Putamen (tissue), 1 donor: ENCODE results near the gene GID8.

Experiments used
- DNase-seq: peaks from one replicate; pipeline ENCODE4 v3.0.0-alpha.2; 2016; ENCODE audit warnings: low spot score

The GID8 gene

DNA sequence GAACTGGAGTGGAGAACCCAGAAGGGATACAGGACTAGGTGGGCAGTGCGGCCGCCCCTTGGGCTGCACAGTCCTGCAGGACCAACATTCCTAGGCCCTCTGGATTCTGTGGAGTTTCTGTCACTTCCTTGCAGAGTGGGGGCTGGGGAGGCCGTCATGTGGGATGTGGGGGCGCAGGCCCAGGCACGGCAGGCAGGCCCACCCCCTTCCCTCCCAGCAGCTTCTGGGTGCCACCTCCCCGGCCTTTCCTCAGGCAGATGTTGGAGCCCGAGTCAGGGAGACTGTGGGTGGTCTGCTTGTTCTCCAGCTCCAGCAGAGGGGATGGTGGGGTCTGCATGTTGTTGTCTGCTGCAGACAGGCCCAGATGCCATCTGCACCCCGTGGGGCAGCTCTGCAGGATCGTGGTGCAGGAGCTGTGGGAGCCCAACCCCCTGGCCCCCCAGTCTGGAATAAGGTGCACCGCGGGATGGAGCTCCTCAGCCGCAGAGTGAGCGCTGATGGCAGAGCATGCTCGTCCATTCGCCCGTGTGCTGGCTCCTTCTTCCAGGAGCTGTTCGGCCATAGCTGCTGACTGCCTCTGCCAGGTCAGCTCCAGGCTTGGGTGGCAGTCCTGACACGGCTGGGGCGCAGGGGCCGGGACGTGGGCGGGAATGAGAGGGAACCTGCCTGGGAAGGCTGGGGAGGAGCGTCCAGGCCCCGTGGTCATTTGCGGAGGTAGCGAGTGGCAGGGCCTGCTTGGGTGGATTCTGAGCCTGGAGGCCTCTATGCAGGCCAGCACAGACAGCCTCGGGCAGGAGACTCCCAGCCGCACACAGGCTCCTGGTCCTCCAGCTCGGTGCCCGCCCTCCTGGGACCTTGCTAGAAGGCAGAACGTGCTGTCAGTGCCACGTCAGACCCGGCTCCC is 32.6 kb downstream of the GID8 start:
- no peak for DNase-seq

DNA sequence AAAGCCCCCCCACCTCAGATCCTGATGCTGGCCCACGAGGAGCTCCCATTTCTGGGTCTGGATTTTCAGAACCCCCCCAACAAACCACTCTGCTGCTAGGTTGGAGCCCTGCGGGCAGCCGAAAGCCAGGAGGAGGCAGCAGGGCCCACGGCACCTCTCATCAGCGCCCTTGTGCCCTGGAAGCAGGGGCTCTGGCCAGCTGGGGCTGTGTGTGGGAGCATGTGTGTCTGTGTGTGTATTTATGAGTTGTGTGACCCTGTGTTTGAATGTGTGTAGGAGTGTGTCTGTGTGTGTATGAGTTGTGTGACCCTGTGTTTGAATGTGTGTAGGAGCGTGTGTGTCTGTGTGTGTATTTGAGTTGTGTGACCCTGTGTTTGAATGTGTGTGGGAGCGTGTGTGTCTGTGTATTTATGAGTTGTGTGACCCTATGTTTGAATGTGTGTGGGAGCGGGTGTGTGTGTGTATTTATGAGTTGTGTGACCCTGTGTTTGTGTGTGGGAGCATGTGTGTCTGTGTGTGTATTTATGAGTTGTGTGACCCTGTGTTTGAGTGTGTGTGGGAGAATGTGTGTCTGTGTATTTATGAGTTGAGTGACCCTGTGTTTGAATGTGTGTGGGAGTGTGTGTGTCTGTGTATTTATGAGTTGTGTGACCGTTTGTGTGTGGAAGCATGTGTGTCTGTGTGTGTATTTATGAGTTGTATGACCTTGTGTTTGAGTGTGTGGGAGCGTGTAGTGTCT is 33.4 kb downstream of the GID8 start:
- DNase-seq: no peak

DNA sequence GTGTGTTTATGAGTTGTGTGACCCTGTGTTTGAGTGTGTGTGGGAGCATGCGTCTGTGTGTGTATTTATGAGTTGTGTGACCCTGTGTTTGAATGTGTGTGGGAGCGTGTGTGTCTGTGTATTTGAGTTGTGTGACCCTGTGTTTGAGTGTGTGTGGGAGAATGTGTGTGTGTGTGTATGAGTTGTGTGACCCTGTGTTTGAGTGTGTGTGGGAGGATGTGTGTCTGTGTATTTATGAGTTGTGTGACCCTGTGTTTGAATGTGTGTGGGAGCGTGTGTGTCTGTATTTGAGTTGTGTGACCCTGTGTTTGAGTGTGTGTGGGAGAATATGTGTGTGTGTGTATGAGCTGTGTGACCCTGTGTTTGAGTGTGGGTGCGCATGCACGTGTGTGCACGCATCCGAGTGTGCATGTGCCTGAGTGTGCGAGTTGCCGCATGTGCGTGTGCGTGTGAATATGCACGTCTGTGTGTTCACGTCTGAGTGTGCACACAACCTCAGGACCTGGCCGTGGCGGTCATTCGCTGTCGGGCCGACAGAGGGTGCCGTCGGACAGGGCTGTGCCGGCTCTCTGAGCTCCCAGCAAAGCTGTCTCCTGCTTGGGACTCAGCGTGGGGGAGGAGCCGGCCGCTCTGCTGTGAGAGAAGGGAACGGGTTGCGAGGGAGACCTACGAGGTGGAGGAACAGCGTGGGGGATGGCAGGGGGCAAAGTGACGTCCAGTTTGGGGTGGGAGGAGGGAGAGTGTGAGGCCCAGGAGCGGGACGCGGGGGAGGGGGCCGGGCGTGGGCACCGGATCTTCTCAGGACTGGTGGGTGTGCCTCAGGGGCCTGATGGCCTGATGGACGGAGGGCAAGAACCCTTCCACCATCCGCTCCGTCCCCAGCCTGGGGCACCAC is 34.2 kb downstream of the GID8 start:
- peak; percentile 45 for DNase-seq

DNA sequence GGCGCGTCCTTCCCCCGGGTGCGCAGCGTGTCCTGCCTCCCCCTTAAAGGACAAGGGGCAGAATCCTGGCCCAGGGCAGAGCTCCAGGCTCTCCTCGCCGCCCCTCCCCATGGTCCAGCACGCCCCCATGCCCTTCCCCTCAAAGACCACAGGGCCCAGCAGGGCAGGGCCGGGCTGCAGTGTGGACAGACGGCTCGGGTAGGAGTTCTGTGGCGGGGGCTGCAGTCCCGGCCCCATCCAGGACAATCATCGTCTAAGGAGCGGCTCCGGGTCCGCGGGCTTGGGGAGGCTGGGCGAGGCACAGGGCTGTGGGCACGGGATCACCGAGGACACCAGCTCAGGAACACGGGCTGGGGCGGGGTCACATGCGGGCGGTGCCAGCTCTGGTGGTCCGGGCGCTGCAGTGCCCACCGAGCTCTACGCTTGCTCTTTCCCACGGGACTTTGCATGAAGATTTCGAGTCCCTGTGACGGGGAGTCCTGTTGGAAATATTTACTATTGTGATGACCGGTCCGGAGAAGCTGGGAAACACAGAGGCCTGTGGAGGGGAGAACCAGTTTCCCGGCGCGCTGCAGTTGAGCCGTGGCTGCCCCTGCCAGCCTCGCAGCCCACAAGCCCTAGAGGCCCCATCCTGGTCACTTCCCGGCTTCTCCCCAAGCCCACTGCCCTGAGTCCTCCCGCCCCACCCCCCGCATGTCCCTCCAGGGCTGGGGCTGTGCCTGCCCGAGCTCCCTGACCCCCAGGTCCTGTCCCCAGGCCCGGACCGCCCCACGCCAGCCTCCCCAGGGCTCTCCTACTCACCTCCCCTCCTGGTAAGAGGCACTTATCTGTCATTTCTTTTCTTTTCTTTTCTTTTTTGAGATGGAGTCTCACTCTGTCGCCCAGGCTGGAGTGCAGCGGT is 35.1 kb downstream of the GID8 start:
- no peak for DNase-seq

DNA sequence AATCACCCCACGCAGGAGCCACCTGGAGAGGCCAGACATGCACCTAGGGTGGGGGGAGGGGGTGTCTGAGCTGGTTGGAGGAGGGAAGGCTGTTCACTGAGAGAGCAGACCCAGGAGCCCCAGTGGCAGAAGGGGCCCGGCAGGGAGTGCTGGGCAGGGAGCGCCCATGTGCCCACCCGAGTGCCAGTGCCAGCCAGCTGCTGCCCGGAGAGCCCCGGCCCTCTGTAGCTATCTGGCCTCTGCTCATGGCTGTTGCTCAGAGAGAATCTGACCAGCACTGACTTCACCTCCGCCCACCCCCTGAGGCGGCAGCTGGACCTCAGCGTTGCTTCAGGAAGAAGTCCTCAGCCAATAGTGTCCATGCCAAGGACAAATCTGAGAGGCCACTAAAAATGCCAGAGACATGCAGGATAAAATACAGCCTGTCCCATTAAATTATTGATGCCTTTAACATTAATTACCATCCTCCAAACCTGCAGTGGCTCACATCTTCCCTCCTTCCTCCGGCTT is 37.4 kb downstream of the GID8 start:
- DNase-seq: no peak

DNA sequence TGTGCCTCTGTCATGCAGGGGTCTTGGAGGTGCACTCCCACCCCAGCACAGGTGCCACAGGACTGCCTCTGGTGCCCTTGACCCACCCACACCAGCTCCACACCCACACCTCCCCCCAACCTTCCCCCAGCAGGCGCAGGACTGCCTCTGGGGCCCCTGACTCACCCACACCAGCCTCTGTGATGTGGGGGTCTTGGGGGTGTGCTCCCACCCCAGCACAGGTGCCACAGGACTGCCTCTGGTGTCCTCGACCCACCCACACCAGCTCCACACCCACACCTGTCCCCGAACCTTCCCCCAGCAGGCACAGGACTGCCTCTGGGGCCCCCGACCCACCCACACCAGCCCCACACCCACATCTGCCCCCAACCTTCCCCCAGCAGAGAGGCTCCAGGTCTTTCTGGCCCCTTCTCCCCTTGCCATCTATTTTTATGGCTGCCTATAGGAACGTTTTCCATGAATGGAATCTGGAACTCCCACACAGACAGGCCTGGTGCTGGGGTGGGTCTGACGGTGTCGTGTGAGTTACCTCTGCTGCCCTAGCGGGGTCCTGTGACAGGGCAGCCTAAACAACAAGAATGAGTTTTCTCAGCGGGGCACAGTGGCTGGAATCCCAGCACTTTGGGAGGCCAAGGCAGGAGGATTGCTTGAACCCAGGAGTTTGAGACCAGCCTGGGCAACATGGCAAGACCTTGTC is 38.0 kb downstream of the GID8 start:
- no peak for DNase-seq

DNA sequence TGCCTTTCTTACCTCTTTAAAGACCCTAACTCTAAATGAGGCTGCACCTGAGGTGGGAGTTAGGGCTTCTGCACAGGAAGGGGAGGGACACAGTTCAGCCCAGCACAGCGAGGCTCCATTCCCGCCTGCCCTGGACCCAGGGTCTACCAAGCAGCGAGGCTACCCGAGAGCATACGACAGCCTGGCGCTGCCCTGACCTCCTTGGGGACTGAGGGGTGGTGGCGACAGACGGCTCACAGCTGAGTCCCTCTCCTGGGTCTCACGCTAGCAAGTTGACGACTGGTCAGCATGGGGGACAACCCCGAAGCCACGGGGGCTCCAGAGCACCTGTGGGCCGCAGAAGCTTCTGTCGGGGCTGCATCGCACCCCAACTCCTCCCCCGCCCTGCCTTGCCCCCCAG is 38.9 kb downstream of the GID8 start:
- no peak for DNase-seq

DNA sequence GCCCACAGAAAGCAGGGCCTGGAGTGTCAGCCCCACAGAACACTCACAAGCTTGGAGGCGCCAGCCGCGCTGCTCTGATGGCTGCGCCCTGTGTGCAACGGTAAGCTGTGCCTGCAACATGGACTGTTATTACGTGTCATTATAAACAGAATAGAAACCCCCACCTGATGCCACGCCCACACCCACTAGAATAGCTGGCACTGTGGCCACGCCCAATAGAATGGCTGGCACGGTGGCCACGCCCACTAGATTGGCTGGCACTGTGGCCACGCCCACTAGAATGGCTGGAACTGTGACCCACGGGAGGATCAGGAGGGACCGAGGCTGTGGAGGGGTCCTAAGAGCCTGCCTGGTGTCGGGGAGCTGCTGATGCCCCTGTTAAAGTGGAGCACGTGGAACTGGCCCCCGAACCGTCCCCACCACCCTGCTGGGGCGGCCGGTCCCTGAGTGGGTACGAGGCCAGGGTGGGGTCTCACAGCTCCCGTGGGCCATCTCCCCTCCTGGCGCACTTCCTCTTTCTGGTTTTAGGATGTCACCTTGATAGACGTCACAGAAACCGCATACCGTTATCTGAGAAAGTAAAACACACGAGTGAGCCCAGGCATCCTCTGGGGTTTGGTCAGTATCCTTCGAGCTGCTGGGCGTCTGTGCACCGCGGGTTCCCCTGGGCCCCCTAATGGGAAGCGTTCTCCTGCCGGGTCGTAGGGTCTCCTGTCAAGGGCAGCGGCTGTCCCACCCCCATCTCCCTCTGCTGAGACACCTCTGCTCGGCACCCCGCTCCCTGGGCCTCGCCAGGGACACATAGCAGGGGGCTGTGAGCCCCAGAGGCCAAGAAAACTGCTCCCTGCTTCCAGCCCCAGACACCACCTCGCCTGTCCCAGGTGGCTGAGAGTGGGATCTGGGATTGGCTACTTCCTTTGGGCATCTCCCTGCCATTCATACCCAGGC is 39.9 kb downstream of the GID8 start:
- DNase-seq: no peak

DNA sequence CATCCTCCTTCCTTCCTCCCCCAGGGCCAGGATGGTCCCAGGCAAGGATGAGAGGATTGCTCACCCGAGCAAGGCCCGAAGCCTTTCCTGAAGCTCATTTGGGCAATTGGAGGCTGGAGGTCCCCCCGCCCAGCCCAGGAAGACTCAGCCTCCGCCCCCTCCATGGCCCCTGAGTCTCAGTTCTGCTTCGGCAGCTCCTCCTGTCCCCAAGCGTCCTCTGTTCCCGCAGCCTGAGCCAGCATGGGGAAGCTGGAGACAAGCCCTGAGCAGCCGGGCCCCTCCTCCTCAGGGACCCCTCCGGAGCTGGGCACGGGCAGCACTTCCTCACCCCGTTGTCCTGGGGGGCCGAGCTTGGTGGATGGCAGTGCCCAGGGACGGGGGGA is 40.6 kb downstream of the GID8 start:
- no peak for DNase-seq

DNA sequence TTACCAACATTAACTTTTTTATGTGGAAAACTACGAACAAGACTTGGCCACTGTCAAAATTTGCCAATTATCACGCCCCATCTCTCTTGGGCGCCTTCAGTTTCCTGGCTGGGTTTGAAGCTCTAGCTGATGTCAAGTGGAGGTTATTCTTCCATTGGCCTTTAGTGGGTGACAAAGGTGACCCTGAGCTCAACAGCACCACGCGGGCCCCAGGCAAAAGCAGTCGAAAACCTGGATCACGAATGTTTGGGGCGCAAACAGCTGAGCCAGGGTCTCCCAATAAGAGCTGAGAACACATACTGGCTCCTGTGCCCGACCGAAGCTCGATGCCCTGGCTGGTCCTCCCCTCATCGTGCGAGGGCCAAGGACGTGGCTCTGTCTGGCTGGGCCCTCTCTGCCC is 41.4 kb downstream of the GID8 start:
- DNase-seq: no peak

DNA sequence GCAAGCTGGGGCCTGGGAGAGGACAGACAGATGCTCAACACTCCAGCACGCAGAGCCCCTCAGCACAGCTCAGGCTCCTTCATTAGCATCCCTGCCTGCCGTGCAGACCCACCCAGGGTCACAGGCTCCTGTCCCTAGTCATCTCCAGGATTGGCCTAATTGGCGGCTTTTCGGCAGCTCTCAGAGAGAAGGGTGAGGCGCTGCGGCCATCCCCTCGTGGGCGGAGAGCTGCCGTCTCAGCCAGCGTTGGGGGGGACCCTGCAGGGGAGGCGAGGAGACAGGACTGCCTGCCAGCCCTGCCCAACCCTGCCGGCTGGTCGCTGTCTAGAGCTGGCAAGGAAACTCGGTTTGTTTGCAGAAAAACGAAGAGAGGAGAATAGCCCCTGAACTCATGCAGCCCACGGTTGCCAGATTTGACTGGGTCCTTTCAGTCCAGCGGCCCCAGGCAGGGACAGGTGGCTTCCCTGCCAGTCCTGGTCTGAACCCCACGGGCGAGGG is 42.0 kb downstream of the GID8 start:
- DNase-seq: no peak

DNA sequence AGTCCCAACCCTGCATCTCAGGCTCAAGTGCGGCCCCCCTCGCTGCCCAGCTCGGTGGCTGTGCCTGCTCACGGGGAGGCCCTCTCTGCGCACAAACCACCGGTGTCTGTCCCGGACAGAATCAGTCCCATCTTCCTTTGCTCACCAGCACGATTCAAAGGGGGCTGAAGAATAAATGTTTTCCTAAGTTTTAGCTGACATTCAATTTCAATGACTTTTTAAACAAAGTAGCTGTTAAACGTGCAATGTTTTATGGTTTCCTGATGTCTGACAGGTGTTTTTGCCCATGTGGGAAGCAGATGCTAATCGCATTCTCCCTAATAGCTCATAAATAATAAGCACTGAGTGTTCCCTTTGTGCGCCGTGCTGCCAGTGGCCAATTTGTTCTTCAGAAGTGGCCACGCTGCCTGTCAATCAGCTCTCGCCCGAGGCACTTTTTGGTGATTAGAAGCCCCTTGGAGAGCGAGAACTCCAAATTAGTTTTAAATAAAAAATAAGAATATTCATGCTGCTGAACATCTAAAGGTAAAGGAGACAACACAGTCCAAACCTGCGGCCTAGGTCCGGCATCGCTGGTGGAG is 42.5 kb downstream of the GID8 start:
- DNase-seq: no peak

DNA sequence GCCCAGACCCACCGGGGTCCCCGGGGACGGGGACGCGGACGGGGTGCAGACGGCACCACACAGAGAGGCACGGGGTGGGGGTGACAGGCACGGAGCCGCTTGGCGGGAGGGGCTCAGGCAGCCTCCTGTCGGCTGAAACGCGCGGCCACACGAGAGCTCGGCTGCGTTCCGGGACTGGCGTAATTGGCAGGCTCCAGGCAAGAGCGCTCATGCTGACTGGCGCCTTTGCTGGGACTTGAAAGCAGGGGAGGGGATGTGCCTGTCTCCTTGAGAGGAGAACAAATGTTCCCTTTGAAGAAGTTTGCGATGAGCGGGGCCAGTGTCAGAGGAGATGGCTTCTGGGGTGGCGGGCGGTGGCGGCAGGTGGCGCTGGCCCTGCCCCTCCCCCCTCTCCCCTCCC is 43.0 kb downstream of the GID8 start:
- no peak for DNase-seq

DNA sequence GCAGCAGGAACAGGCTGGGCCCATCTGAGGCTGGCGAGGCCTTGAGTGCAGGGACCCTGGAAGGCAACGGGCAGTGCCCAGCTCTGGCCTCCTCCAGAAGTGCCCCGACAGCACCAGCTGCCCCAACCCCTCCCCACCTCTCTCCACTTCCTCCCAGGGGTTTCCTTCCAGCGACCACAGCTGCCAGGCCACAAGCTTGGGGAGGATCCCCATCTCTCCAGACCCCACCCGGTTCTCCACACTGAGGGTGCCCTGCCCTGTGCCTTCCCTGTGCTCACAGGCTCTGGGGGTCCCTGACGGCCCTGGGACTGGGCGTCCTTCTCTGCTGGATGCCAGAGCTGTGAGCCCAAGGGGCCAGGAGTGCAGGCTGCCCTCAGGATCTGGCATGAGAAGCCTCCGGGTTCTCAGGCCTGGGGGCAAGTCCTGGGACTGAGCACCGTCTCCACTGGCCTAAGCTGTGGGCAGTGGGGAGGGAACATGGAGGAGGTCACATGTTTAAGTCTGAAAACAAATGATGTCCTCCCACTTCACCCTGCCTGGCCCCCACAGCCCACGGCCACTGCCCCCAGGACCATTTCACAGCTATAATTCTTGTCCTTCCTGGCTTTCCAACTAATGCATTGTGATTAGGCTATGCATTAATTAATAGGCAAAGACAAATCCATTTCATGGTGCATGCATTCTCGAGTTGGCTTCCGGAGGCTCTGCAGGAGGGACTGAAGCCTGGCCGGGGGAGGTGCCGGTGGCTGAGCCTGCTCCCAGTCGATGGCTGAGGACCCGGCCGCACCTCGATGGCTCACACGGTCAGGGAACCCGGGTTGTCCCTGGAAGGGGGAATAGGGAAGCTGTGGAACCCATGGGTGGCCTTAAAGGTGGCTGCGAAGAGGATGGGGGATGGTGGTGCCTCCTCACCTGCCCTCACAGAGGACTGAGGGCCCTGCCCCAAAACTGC is 44.5 kb downstream of the GID8 start:
- DNase-seq: no peak

DNA sequence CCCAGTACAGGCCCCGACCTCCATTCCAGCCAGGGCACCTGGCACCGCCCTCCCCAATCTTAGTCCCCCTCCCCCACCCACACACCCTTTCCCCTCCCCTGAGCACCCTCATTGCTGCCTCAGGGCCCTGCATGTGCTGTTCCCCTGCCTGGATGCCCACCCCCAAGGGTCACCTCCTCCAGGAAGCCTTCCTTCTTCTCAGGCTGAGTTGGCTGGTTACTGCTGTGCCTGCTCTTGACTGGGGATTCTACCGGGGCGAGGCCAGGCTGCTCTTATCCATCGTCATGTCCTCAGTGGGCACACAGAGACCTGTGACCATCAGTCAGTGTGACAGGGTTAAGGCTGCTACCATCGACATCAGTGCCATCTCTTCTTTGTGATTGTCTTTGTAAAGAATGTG is 45.3 kb downstream of the GID8 start:
- no peak for DNase-seq

DNA sequence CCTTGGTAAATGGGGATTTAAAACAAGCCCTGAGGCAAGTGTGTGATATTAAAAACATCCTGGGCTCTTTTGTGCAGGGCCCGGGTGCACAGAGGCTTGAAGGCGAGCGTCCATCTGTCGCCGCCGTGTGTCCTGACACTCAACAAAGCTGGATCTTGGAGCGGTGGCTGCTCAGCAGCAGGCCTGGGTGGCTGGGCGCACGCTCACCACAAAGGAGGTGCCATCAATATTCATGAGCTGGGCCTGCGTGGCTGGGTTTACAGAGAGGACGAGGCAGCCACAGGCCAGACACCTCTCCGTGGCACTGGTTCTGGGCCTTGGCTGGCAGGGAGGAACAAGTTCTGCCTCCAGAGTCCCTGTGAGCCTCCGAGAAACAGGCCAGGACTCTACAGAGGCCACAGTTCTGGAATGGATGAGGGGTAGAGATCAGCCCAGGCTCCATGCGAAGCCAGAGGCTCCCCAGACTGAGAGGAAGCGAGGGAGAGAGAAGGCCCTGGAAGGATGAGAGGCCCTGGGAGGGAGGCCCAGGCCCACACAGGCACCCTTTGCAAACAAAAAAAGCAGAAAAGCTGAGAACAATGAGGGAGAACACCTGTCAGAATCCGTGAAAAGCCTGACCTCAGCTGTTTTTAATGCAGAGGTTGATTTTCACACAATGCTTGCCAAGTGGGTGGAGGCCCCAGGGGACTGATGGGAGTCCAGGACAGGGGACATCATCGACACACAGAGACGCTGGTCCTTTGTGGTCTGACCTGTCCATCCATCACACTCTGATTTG is 46.9 kb downstream of the GID8 start:
- peak; percentile 24 for DNase-seq

DNA sequence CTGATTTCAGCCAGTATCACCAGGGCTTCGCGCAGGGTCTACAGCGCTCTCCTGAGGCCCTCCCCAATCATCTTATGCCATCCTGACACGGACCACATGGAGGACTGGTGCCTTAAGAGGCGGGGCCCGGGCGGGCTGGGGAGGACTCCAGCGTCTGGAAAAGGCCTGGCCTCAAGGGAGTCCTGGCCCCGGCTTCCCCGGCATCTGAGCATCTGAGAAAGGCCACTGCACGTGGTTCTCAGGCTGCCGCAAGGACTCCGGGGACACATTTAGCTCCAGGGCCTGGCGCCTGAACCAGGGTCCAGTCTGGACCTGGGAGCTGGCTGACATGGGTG is 47.5 kb downstream of the GID8 start:
- DNase-seq: no peak
